ENCODE data around the gene WDSUB1. TPM values are rescaled to one million over a fixed set of nuclear protein-coding genes. Genes with fewer than 3 reads are reported as not detected.

The WDSUB1 gene
- total RNA-seq, 2 donors from 2014 or later = 3.2 to 4.7 TPM

DNA sequence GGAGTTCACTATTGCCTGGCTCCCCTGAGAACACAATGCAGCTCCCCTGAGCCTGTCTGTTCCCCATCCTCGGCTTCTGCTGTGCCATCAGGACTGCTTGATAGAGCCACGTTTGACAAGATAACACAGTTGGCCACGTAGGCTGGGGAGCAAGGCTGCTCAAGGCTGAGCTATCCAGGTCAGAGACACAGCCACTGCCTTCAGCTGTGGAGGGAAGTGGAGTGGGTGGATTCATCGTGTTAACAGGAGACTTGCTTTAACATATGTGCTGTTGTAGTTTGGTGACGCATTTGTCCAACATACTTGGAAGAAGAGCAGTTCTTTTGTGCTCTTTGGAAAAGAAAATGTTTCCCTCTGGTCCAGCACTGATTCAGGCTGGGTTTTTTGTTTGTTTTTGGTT lies 68.8 kb downstream of the WDSUB1 start:
- Histone ChIP-seq H3K36me3 (peaks cover 70% of the 10 kb centered on the region), H3K27ac (no peak overlapping the region), H3K9me3 (no peaks in the 10 kb centered on the region), H3K27me3 (no peaks in the 10 kb centered on the region), H3K4me3 (no peak overlapping the region), H3K4me1 (peaks cover 0 to 7% of the 10 kb centered on the region in 2 donors)
- DNase-seq (ENCODE audit: low spot score) = no peak
- TF ChIP-seq CTCF (IDR thresholded peaks at IDR 0.05) = no peak

DNA sequence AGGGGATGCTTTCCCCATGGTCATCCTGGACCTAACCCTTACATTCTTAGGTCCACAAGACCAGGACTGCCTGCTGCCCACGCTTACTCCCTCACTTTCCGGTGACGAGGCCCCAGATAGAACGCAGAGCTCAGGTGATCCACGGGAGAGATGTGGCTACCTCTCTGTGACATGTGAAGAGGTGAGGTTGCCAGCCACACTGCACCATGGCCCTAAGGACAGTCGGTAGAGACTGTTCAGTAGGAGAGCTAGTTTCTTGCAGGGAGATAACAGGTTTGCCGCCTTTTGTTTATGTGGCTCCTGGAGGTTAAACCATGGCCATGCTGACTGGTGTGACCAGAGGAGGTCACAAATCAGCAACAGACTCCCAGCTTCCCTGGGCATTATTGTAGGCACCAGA lies 71.4 kb downstream of the WDSUB1 start:
- H3K4me3 ChIP-seq = no peak overlapping the region
- H3K27me3 ChIP-seq = no peaks in the 10 kb centered on the region
- no peak overlapping the region for H3K27ac ChIP-seq
- peaks cover 44% of the 10 kb centered on the region for H3K36me3 ChIP-seq
- H3K4me1 ChIP-seq = peaks cover 0 to 7% of the 10 kb centered on the region in 2 donors
- DNase-seq (ENCODE audit: low spot score) = no peak
- TF ChIP-seq CTCF (IDR thresholded peaks at IDR 0.05) = no peak
- no peaks in the 10 kb centered on the region for H3K9me3 ChIP-seq

DNA sequence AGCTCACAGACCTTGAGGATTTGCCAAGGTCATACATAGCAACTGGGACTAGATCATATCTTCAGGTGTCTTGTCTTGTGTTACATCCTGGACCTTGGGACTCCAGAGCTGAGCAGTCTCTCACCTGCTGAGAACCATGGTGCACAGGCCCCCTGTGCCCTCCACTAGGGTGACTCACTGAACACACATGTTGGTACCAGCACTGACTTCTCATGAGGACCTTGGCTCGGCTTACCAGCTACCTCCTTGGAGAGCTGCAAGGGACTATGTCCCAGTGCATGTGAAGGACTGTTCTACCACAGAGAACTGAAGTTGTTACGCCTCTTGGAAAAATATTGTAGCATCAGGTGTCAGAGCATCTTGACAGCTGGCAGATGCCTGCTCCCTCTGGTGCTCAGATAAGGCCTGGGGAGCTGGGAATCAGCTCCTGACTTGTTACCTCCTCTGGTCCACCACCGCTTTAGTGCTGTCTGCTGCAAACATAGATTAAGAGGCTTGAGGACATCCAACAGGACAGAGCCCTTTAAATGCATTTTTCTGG lies 72.1 kb downstream of the WDSUB1 start:
- no peaks in the 10 kb centered on the region for H3K27me3 ChIP-seq
- peaks cover 37% of the 10 kb centered on the region for H3K36me3 ChIP-seq
- DNase-seq (ENCODE audit: low spot score) = peak; percentile 52
- peaks cover 0 to 7% of the 10 kb centered on the region in 2 donors for H3K4me1 ChIP-seq
- H3K27ac ChIP-seq = no peak overlapping the region
- TF ChIP-seq CTCF (IDR thresholded peaks at IDR 0.05) = no peak
- no peak overlapping the region for H3K4me3 ChIP-seq
- H3K9me3 ChIP-seq = no peaks in the 10 kb centered on the region

GRCh38 chr2:159213296-159213695 lies 73.2 kb downstream of the WDSUB1 start:
- Histone ChIP-seq H3K27me3 (no peaks in the 10 kb centered on the region), H3K4me1 (peaks cover 0 to 12% of the 10 kb centered on the region in 2 donors), H3K9me3 (no peaks in the 10 kb centered on the region), H3K4me3 (no peak overlapping the region), H3K36me3 (peaks cover 27% of the 10 kb centered on the region), H3K27ac (no peak overlapping the region)
- no peak for TF ChIP-seq CTCF (IDR thresholded peaks at IDR 0.05)
- DNase-seq (ENCODE audit: low spot score) = no peak

DNA sequence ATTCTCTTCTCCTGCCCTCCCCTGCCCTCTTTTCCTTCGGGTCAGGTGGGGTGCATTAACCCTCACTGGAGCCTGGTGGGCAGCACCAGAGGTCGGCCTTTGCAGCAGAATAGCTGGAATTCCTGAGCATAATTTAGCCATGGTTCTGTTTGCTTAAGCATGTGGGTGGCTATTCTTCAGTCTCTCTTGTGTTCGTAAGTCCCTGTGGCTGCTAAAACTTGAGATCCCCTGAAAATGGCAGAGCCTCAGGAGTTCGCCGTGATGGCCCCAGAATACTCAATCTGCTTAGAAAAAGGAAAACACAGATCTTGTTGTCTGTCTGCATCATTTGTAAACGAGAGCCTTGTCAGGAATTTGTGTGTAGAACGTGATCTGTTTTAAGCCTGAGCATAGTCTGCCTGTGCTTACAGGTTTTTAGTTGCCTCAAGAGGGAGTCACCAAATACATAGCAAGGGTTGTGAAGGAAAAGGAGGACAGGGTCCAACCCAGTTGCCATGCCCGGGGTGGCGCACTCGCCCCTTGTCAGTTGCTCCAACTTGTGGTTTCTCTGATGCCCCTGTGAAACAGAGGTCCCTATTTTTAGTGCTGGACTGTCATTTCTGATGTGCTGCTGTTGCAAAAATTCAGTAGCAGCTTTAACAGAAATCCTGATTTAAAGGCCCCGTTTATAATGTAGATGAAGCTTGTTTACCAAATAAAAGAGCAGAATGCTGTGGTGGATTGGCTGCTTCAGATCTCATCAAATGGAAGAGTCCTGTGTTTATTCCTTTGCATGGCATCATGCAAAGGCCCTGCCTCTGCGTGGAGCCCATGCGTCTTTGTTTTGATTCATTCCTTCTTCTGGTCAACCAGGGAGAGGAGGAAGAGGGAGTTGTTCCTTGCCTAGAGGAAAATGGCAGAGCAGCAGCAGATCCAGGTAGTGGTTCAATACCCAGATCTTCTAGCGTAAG lies 74.8 kb downstream of the WDSUB1 start:
- Histone ChIP-seq H3K36me3 (peaks cover 19% of the 10 kb centered on the region), H3K4me3 (no peak overlapping the region), H3K4me1 (peaks cover 0 to 15% of the 10 kb centered on the region in 2 donors), H3K27ac (no peak overlapping the region), H3K27me3 (no peaks in the 10 kb centered on the region), H3K9me3 (no peaks in the 10 kb centered on the region)
- TF ChIP-seq CTCF (IDR thresholded peaks at IDR 0.05) = no peak
- DNase-seq (ENCODE audit: low spot score) = peak; percentile 36

Measured in right atrium auricular region (tissue), 2 donors.